ENCODE measurements around the gene FMN2. TPM values are rescaled to one million over a fixed set of nuclear protein-coding genes. Genes with fewer than 3 reads are reported as not detected.

The FMN2 gene
- total RNA-seq, 1 donor from 2014 or later, result not detected

- no peak for ATAC-seq (ENCODE audit: poor library complexity)
- intact Hi-C loops (cut with DNase I), result no loop called here
- no peak for DNase-seq
These were observed 426.2 kb downstream of the FMN2 start for GRCh38 chr1:240517891-240518290.

GRCh38 chr1:240522122-240522822, 430.6 kb downstream of the FMN2 start:
- intact Hi-C loops (cut with DNase I), result no loop called here
- no peak for DNase-seq
- ATAC-seq (ENCODE audit: poor library complexity), result no peak

- intact Hi-C loops (cut with DNase I), result no loop called here
- no peak for ATAC-seq (ENCODE audit: poor library complexity)
- no peak for DNase-seq
These were observed 432.8 kb downstream of the FMN2 start for GRCh38 chr1:240524356-240525069.
